Cerebellar cortex (tissue), 1 donor: ENCODE measurements around the gene TMC8.

ENCODE experiments used
- DNase-seq: peaks from one replicate; pipeline ENCODE4 v3.0.0-alpha.2; 2015; ENCODE audit warnings: low spot score

Gene TMC8

DNA sequence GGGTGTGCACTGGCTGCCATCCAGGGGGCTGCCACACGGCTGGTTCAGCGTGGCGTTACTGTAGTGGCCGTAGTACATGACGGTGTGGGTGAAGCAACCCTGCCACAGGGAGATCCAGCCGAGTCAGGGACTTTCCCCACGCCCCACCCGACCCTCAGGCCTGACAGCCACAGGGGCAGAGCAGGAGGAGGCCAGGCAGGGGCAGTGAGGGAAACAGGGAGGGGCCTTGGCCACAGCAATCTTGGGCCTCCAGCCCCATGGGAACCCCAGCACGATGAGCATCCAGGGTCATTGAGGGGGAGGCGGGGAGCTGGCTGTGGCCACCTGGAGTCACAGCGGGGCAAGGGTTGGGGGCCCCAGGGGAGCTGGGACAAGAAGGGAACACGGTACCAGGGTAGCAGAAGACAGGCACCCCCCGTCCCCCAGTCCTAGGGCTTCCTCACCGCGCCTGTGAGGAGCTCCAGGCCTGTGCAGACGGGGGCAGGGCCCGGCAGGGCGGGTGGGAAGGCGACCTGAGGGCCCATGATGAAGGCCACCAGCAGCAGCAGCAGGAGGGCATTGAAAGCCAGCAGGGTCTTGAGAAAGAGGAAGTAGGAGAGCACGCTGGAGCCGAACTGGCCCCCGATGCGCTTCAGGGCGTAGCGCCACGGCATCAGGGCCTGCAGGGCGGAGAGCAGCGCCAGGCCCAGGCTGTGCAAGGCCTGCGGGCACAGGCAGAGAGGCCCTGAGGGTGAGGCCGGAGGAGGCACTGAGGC is 6.3 kb upstream of the TMC8 start:
- DNase-seq = no peak

GRCh38 chr17:78124836-78125137 is 5.8 kb upstream of the TMC8 start:
- no peak for DNase-seq

- no peak for DNase-seq
Observed at GRCh38 chr17:78125138-78125913, 5.2 kb upstream of the TMC8 start.

DNA sequence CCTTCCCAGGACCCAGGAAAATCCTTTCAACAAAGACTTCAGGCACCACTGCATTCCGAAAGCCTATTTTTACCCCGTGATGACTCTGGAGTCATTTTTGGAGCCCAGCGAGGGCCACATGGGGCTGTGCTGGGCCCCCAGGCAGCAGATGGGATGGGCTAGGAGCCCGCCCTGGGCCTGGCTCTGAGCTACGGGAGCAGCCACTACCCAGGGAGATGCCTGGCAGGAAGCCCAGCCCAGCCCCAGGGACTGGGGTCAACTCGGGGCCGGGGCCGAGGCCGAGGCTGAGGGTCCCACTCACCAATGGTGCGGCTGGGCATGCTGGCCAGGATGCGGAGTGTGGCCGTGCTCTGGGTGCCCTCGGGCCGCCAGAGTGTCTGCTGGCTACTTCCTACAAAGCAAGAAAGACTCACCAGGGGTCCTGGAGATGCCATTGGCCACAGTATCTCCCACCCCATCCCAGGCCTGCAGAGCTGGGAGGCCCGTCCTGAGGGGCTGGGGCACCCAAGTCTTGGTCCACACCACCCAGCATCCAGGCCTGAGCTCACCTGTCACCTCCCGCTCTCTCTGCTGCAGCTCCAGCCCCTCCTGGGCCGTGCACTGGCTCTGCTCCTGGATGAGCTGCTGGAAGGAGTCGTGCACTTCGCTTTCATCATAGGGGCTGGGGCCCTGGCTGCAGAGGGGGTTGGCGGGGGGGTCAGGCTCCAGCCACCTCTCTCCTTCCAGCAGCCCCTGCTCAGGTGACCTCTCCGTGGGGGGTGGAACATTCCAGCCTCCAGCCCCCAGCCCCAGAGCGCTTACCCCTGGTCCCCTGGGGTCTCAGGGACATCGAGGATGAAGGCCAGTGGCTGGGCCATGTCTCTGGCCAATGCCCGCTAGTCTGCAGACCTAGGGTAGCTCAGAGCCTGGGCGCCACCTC is 4.3 kb upstream of the TMC8 start:
- DNase-seq = no peak

DNA sequence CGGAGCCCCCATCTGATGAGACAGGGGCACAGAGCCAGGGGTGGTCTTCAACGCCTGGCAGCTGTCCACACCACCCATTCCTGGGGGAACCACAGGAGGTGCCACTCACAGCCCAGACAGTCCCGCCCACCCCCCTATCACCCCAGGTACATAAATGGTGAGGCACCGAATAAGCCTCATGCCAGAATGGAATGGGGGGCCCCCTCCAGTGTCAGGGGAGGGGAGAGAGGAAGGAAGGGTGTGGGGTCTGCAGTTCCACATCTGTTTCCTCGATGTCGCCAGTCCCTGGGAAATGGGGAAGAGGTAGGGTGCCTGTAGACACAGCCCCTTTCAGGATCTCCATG is 3.7 kb upstream of the TMC8 start:
- DNase-seq = no peak

- DNase-seq = no peak
Observed at GRCh38 chr17:78127239-78127887, 3.2 kb upstream of the TMC8 start.

DNA sequence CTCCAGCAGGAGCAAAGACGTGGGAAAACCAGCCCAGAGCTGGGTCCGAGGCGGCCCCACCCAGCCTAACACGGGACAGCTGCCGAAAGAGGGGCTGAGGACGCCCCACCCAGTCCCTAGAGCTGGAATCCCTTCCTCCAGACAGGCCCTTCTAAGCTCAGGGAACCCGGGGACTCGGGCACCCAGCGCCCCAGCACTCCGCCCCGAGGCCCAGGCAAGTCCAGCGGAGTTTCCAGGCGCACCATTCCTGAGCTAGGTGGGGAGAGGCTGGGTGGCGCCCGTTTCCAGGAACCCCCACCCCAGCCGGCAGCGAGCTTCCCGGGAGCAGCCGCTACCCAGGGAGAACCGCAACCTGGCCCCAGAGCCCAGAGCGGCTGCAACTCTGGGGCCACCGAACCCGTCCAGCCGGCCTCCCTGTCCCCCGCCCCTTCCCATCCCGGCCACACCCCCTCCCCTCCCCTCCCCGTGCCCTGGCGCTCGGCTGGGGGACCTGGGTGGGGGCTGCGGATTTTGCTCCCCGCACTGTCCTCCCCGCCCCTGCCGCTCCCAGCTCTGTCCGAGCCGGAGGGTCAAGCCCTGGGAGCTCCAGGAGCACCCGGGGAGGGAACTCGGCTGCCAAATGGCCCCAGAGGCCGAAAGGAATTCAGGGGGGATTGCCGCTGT is 2.6 kb upstream of the TMC8 start:
- DNase-seq = no peak

DNA sequence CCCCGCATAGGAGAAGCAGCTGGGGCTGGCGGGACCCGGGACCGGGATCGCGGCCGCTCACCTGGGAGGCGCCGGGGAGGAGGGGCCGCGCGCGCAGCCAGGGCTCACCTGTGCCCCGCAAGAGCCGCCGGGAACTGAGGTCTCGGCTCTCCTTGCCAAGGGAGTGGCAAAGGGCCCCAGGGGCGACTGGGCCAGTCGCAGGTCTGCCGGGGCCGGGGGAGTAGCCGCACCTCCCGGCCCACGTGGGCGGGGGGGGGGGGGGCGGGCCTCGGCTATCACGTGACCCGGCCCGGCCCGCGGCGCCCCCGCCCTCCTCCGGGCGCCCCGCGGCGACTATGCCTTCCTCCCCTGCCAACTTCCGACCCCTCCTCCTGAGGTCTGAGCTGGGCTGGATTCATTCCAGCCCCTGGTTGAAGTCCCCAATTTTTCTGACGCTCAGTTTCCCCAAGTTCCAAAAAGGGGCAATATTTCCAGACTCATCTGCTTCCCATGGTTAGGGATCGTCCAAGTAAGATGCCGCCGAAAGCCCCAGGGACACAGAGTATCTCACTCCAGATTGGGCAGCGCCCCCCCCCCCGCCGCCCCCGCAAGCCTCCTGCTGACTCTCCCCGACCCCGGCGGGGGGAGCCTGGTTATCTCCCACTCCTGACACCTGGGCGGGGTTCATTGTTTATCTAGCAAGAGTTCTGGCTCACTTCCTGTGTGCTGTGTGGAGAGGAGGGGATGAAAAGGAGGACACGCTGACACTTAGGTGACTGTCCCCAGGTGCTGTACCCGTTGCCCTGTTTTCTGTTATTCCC is 1.8 kb upstream of the TMC8 start, which contains the start of gene TMC6:
TMC6 (minus strand) TSS at position 205 of the 800 bp plus-strand sequence. CDS start 1,923 bp downstream, outside the sequence.
- DNase-seq = no peak

GRCh38 chr17:78129351-78130089 is 1.1 kb upstream of the TMC8 start:
- no peak for DNase-seq

DNA sequence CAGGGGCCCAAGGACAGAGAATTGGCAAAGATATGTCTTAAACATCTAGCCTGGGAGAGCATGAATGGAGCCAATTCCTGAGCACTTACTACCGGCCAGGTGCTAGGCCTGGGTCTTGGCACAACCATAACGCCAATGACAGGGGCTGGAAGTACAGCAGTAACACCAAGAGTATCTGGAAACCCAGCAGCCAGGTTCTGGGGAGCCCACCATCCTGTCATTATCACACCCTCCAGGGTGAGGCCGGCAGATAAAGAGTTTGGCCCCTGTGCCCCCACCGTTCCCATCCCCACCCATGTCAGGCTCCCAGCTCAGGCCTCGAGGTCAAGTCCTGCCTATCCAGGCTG is 508 bp upstream of the TMC8 start:
- DNase-seq = no peak

- DNase-seq = no peak
Observed at GRCh38 chr17:78131172-78132083, 857 bp downstream of the TMC8 start.

DNA sequence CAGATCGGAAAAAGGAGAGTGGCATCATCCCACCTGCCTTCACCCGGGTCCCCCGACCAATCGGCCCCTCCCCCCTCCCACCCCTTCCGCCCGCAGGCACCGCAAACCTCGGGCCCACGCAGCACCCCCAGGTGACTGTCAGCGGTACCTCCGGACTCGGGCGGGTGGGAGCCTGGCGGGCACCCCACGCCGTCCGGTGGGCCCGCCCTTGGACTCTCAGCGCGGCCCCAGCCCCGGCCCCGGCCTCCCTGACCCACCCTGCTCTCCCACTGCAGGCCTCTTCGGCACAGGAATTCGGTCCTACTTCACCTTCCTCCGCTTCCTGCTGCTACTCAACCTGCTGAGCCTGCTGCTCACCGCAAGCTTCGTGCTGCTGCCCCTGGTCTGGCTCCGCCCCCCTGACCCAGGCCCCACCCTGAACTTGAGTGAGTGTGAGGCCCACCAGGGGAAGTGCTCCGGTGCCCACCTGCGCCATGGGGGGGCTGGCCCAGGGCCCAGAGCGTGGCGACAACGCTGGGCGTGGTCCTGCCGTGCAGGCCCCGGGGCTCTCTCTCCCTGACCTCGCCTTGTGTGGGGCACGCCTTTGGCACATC is 1.6 kb downstream of the TMC8 start:
- no peak for DNase-seq

DNA sequence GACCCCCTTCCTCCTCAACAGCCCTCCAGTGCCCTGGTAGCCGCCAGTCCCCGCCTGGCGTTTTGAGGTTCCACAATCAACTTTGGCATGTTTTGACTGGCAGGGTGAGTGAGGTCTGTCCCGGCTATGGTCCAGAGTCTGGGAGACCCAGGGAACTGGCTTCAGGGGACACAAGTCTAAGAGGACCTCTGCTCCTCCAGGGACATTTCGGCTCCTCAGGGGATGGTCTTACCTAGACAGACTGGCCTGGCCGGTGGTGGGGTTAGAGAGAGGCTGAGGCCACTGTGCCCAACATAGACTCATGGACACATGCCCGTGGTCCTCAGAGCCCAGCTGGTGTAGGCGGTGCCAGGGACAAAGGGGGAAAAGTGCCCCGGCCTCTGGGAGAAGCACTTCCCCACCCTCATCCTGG is 2.2 kb downstream of the TMC8 start:
- DNase-seq = no peak

DNA sequence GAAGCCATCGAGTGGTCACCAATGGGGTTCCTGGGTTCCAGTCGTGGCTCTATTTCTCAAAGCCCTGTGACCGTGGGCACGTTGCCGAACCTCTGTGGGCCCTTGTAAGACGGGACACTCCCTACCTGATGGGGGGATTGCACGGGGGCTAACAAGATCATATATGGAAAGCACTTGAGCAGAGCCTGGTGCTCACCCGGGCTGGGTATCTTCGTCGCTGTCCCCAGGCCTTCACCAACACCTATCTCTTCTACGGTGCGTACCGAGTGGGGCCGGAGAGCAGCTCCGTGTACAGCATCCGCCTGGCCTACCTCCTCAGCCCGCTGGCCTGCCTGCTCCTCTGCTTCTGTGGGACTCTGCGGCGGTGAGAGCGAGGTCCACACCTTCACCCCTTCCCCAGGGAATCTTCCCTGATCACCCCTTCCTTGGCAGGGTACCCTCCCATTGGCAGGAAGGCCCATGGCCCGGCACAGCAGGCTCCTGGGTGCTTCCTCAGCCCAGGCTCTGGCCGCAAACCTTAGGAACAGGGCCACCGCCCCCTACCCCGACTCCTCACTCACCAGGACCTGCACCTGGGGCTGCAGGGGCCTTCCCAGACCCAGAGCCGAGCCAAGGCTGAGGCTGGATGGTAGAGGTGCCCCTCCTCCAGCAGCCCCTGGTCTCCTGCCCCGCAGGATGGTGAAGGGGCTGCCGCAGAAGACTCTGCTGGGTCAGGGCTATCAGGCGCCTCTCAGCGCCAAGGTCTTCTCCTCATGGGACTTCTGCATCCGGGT is 2.8 kb downstream of the TMC8 start:
- DNase-seq = no peak

GRCh38 chr17:78133971-78134898 is 3.7 kb downstream of the TMC8 start:
- peak; percentile 68 for DNase-seq

- no peak for DNase-seq
Observed at GRCh38 chr17:78134899-78135385, 4.4 kb downstream of the TMC8 start.
